Neural progenitor cell (in vitro differentiated cells): ENCODE results near the gene SLC25A40.

Experiments
- CTCF ChIP-seq: fragments of 200-600 bp; sonication (generic); IDR thresholded peaks from 2 replicates; pipeline ENCODE4 v1.5.1; 2017; ENCODE audit warnings: antibody characterized with exemption, mild to moderate bottlenecking
- EZH2 ChIP-seq: fragments of 200-600 bp; sonication (generic); IDR thresholded peaks from 2 replicates; pipeline ENCODE4 v1.6.1; 2017; ENCODE audit warnings: antibody characterized with exemption, mild to moderate bottlenecking, moderate library complexity
- EZH2phosphoT487 ChIP-seq: fragments of 200-600 bp; sonication (generic); IDR thresholded peaks from 2 replicates; pipeline ENCODE4 v1.6.1; 2017; ENCODE audit warnings: antibody characterized with exemption

GRCh38 chr7:87912121-87912520 is 36.0 kb upstream of the SLC25A40 start:
- TF ChIP-seq CTCF, result no peak
- TF ChIP-seq EZH2, result no peak
- no peak for TF ChIP-seq EZH2phosphoT487
